HG02973 (cell line): Measurements from ENCODE around the gene ALG12.
"Not testable (repeated sequence)": the region's sequence is repeated elsewhere in the genome, so short reads cannot be mapped to it uniquely, and the experiment has no call there.

Experiments
- ATAC-seq: cut with Tn5 transposase; IDR thresholded peaks from one replicate; pipeline ENCODE4 v1.9.1; 2021; ENCODE audit warnings: moderate library complexity; ENCODE audit not compliant: unreplicated experiment

ALG12 gene

GRCh38 chr22:49871482-49871881 lies 46.8 kb downstream of the ALG12 start:
- no peak for ATAC-seq

GRCh38 chr22:49869845-49870712 lies 48.2 kb downstream of the ALG12 start:
- no peak for ATAC-seq

GRCh38 chr22:49869086-49869830 lies 49.0 kb downstream of the ALG12 start:
- ATAC-seq = no peak

GRCh38 chr22:49867303-49868265 lies 50.7 kb downstream of the ALG12 start:
- ATAC-seq = no peak

GRCh38 chr22:49866646-49867045 lies 51.6 kb downstream of the ALG12 start:
- no peak for ATAC-seq

- ATAC-seq = no peak
Measured at GRCh38 chr22:49866134-49866533, 52.1 kb downstream of the ALG12 start.

- no peak for ATAC-seq
Measured at GRCh38 chr22:49865156-49865555, 53.1 kb downstream of the ALG12 start.

GRCh38 chr22:49863931-49864330 lies 54.3 kb downstream of the ALG12 start:
- no peak for ATAC-seq

- ATAC-seq = no peak
Measured at GRCh38 chr22:49862496-49862776, 55.8 kb downstream of the ALG12 start.

- ATAC-seq = no peak
Measured at GRCh38 chr22:49861642-49862495, 56.4 kb downstream of the ALG12 start.

GRCh38 chr22:49858827-49859226 lies 59.4 kb downstream of the ALG12 start:
- no peak for ATAC-seq

- no peak for ATAC-seq
Measured at GRCh38 chr22:49856766-49857618, 61.2 kb downstream of the ALG12 start.

- no peak for ATAC-seq
Measured at GRCh38 chr22:49856343-49856742, 61.9 kb downstream of the ALG12 start.

GRCh38 chr22:49855251-49855911 lies 62.9 kb downstream of the ALG12 start:
- no peak for ATAC-seq

- ATAC-seq = peak; percentile 4
Measured at GRCh38 chr22:49853981-49854831, 64.0 kb downstream of the ALG12 start.

GRCh38 chr22:49852898-49853894 lies 65.0 kb downstream of the ALG12 start, which contains the start of gene ZBED4:
Gene ZBED4 (plus strand): TSS chr22:49853844. CDS start chr22:49883663, 29,819 bp downstream.
- ATAC-seq = peak; percentile 55

GRCh38 chr22:49852568-49852897 lies 65.7 kb downstream of the ALG12 start:
- ATAC-seq = not testable (repeated sequence)
